ENCODE results near the gene NDUFAF4.

- TF ChIP-seq SIX5 (IDR thresholded peaks at IDR 0.05; ENCODE audit: low read depth, low read length): no peak
- no peak for TF ChIP-seq CTCF (IDR thresholded peaks at IDR 0.05; ENCODE audit: control extremely low read depth in 1 of 3, insufficient read depth in 1 of 3, low read depth in 1 of 3, low read length in 3 of 3)
- TF ChIP-seq YY1 (IDR thresholded peaks at IDR 0.05; ENCODE audit: low read depth, low read length): no peak
- TF ChIP-seq RAD21 (IDR thresholded peaks at IDR 0.05 in 1 of 2, conservative IDR thresholded peaks at IDR 0.05 in 1 of 2; ENCODE audit: low read depth in 2 of 2, low read length in 2 of 2): no peak
- no peak for TF ChIP-seq POLR2A (IDR thresholded peaks at IDR 0.05; ENCODE audit: control extremely low read depth in 1 of 2, low read depth in 2 of 2, low read length in 2 of 2)
- no peak for TF ChIP-seq NRF1 (IDR thresholded peaks at IDR 0.05; ENCODE audit: low read depth, low read length)
These were observed 24.7 kb downstream of the NDUFAF4 start for GRCh38 chr6:96872976-96873375.

All from H1 (cell line).